ENCODE measurements around the gene SH3GL3. TPM values are rescaled to one million over a fixed set of nuclear protein-coding genes. Genes with fewer than 3 reads are reported as not detected.

SH3GL3 gene
- total RNA-seq, 2 experiments from 2014 or later = not detected

DNA sequence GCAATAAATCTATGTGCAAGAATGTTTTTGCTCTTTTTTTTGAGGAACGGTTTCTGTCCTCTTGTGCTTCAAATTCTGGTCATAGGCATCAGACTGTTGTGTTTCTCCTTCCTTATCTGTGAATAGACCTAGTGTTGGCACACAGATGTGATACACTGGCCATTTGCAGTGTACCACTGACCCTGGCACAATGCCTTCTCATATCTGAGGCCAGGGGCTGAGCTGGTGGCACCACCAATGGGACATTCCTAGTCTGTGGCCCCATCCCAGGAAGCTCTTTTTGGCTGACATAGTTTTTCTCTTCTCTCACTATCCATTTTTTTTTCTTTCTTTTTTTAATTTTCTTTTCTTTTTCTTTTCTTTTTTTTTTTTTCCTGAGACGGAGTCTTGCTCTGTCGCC is 40.4 kb downstream of the SH3GL3 start:
- no peaks in the 10 kb centered on the region for H3K36me3 Mint-ChIP-seq (ENCODE audit: low read depth)

DNA sequence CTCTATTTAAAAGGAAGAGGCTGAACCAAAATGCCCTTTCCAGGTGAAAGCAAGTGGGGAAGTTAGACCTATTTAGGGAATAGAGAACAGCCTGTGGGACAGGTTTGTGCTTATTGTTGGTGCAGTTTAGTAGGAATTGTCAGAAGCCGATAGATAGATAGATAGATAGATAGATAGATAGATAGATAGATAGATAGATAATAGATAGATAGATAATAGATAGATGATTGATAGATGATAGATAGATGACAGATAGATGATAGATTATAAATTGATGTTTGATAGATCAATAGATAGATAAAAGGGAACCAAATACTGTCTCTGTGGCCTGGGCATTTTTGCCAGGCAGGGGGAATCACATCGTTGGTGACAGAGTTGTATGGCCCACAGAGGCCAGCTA is 42.5 kb downstream of the SH3GL3 start:
- TF ChIP-seq, protein P1, sequence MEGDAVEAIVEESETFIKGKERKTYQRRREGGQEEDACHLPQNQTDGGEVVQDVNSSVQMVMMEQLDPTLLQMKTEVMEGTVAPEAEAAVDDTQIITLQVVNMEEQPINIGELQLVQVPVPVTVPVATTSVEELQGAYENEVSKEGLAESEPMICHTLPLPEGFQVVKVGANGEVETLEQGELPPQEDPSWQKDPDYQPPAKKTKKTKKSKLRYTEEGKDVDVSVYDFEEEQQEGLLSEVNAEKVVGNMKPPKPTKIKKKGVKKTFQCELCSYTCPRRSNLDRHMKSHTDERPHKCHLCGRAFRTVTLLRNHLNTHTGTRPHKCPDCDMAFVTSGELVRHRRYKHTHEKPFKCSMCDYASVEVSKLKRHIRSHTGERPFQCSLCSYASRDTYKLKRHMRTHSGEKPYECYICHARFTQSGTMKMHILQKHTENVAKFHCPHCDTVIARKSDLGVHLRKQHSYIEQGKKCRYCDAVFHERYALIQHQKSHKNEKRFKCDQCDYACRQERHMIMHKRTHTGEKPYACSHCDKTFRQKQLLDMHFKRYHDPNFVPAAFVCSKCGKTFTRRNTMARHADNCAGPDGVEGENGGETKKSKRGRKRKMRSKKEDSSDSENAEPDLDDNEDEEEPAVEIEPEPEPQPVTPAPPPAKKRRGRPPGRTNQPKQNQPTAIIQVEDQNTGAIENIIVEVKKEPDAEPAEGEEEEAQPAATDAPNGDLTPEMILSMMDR (IDR thresholded peaks at IDR 0.05) = no peak
- no peaks in the 10 kb centered on the region for H3K36me3 ChIP-seq (ENCODE audit: insufficient read depth, low read length)
- H3K9me3 Mint-ChIP-seq = peaks cover 5% of the 10 kb centered on the region
- DNase-seq (no peak), ATAC-seq (ENCODE audit: poor library complexity) (no peak)
- H3K4me1 Mint-ChIP-seq (ENCODE audit: low read depth) = no peaks in the 10 kb centered on the region
- no peak overlapping the region for H3K4me3 Mint-ChIP-seq
- H3K36me3 Mint-ChIP-seq (ENCODE audit: low read depth) = no peaks in the 10 kb centered on the region
- H3K27ac Mint-ChIP-seq = no peak overlapping the region
- H3K4me1 ChIP-seq (ENCODE audit: insufficient read depth, low read length) = no peaks in the 10 kb centered on the region
- no peak overlapping the region for H3K27ac ChIP-seq (ENCODE audit: low read depth in 1 of 2, low read length in 2 of 2)
- ChIA-PET POLR2A (no interaction called here), CTCF (no interaction called here)
- H3K27me3 ChIP-seq (ENCODE audit: control insufficient read depth in 1 of 2, insufficient read depth in 2 of 2, low read length in 2 of 2) = no peaks in the 10 kb centered on the region
- H3K27me3 Mint-ChIP-seq = no peaks in the 10 kb centered on the region
- no peak overlapping the region for H3K4me3 ChIP-seq (ENCODE audit: low read length)
- intact Hi-C loops (cut with DNase I, micrococcal nuclease) = no loop called here
- peaks cover 0 to 7% of the 10 kb centered on the region in 2 experiments for H3K9me3 ChIP-seq (ENCODE audit: control insufficient read depth in 1 of 2, insufficient read depth in 1 of 2, low read length in 2 of 2)

More for the DNA sequence above, 40.4 kb downstream of the SH3GL3 start:
- DNase-seq = no peak
- intact Hi-C loops (cut with DNase I, micrococcal nuclease) = no loop called here
- Mint-ChIP-seq H3K27me3 (no peaks in the 10 kb centered on the region), H3K9me3 (peaks cover 7% of the 10 kb centered on the region), H3K4me3 (no peak overlapping the region), H3K27ac (no peak overlapping the region), H3K4me1 (ENCODE audit: low read depth) (no peaks in the 10 kb centered on the region)
- Histone ChIP-seq H3K4me3 (ENCODE audit: low read length) (no peak overlapping the region), H3K4me1 (ENCODE audit: insufficient read depth, low read length) (no peaks in the 10 kb centered on the region), H3K36me3 (ENCODE audit: insufficient read depth, low read length) (no peaks in the 10 kb centered on the region), H3K9me3 (ENCODE audit: control insufficient read depth in 1 of 2, insufficient read depth in 1 of 2, low read length in 2 of 2) (peaks cover 0 to 7% of the 10 kb centered on the region in 2 experiments), H3K27ac (ENCODE audit: low read depth in 1 of 2, low read length in 2 of 2) (no peak overlapping the region), H3K27me3 (ENCODE audit: control insufficient read depth in 1 of 2, insufficient read depth in 2 of 2, low read length in 2 of 2) (no peaks in the 10 kb centered on the region)
- no peak for ATAC-seq (ENCODE audit: poor library complexity)
- TF ChIP-seq, protein P1 (IDR thresholded peaks at IDR 0.05) = no peak
- CTCF ChIA-PET = no interaction called here
- POLR2A ChIA-PET = no interaction called here

DNA sequence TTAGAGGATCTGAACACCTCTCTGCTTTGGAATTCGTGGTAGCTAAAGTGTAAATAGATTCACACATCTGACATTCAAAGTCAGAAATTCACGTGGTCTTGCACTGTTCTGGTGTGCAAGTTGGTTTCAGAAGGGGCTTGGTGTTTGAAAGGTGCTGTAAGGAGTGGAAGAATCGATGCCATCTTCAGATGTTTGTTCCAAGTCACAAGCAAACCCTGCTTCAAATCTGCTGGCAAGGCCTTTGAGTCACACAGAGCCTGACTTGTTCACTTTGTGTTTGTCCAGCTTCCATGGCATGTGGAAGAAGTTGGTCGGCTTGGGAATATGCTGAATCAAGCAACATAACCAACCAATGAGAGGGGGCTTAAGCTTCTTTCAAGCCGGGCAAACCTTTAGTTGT is 44.3 kb downstream of the SH3GL3 start:
- no peaks in the 10 kb centered on the region for H3K36me3 Mint-ChIP-seq (ENCODE audit: low read depth)
- H3K27me3 Mint-ChIP-seq = no peaks in the 10 kb centered on the region
- TF ChIP-seq, protein P1 (IDR thresholded peaks at IDR 0.05) = no peak
- no peaks in the 10 kb centered on the region for H3K4me1 ChIP-seq (ENCODE audit: insufficient read depth, low read length)
- ATAC-seq (ENCODE audit: poor library complexity) = no peak
- no peak overlapping the region for H3K27ac Mint-ChIP-seq
- H3K27ac ChIP-seq (ENCODE audit: low read depth in 1 of 2, low read length in 2 of 2) = no peak overlapping the region
- CTCF ChIA-PET = no interaction called here
- intact Hi-C loops (cut with DNase I, micrococcal nuclease) = no loop called here
- no peak overlapping the region for H3K4me3 ChIP-seq (ENCODE audit: low read length)
- H3K4me1 Mint-ChIP-seq (ENCODE audit: low read depth) = no peaks in the 10 kb centered on the region
- peaks cover 5% of the 10 kb centered on the region for H3K9me3 Mint-ChIP-seq
- H3K27me3 ChIP-seq (ENCODE audit: control insufficient read depth in 1 of 2, insufficient read depth in 2 of 2, low read length in 2 of 2) = no peaks in the 10 kb centered on the region
- H3K9me3 ChIP-seq (ENCODE audit: control insufficient read depth in 1 of 2, insufficient read depth in 1 of 2, low read length in 2 of 2) = peaks cover 0 to 7% of the 10 kb centered on the region in 2 experiments
- no peaks in the 10 kb centered on the region for H3K36me3 ChIP-seq (ENCODE audit: insufficient read depth, low read length)
- H3K4me3 Mint-ChIP-seq = no peak overlapping the region
- POLR2A ChIA-PET = no interaction called here
- no peak for DNase-seq
